MCF 10A (cell line): ENCODE results near the gene PNMA5. TPM values are rescaled to one million over a fixed set of nuclear protein-coding genes. Genes with fewer than 3 reads are reported as not detected.

ENCODE experiments used
- BruUV-seq: library from RNA; stranded (reverse); fragments of 400-500 nt; replicated peaks from 2 replicates; lab custom pipeline; 2021; lab: Mats Ljungman, UMichigan
- CTCF ChIA-PET: fragments of 300-600 bp; sonication (Branson Sonifier 250); formaldehyde crosslinking; extraction: SDS; loops from one replicate; lab custom pipeline; 2021; ENCODE audit warnings: antibody characterized with exemption, inconsistent platforms; lab: Yijun Ruan, JAX
- POLR2A ChIA-PET: fragments of 300-600, 350-650 bp; sonication (Branson Sonifier 250); formaldehyde crosslinking; extraction: SDS; loops from one replicate; lab custom pipeline; 2020; ENCODE audit warnings: antibody characterized with exemption, inconsistent platforms; lab: Yijun Ruan, JAX
- DNase-seq: peaks from one replicate; pipeline ENCODE4 v3.0.0-alpha.2; 2018; ENCODE audit not compliant: unreplicated experiment
- H3K27ac Mint-ChIP-seq: one replicate; pipeline ENCODE4 v1.8.0; 2022; ENCODE audit warnings: mild to moderate bottlenecking, low read depth, mixed read lengths; ENCODE audit not compliant: unreplicated experiment
- H3K27me3 Mint-ChIP-seq: one replicate; pipeline ENCODE4 v1.8.0; 2022; ENCODE audit warnings: mixed read lengths; ENCODE audit not compliant: insufficient read depth, unreplicated experiment
- H3K36me3 Mint-ChIP-seq: one replicate; pipeline ENCODE4 v1.8.0; 2022; ENCODE audit warnings: mild to moderate bottlenecking, moderate library complexity, mixed read lengths; ENCODE audit not compliant: insufficient read depth, unreplicated experiment
- H3K4me1 Mint-ChIP-seq: one replicate; pipeline ENCODE4 v1.8.0; 2022; ENCODE audit warnings: mixed read lengths; ENCODE audit not compliant: insufficient read depth, unreplicated experiment
- H3K4me3 Mint-ChIP-seq: one replicate; pipeline ENCODE4 v1.8.0; 2022; ENCODE audit warnings: mild to moderate bottlenecking, moderate library complexity, mixed read lengths; ENCODE audit not compliant: unreplicated experiment
- H3K9me3 Mint-ChIP-seq: one replicate; pipeline ENCODE4 v1.8.0; 2022; ENCODE audit warnings: mixed read lengths; ENCODE audit not compliant: unreplicated experiment
- CTCF ChIP-seq: fragments of 200-600 bp; IDR thresholded peaks from one replicate; pipeline ENCODE4 v1.8.0; 2022; ENCODE audit warnings: antibody characterized with exemption, mild to moderate bottlenecking; ENCODE audit not compliant: unreplicated experiment
- intact Hi-C: fragments of 100-400 bp; cut with micrococcal nuclease; formaldehyde crosslinking; loops from 2 replicates; pipeline ENCODE4 v1.14.1; 2022
- total RNA-seq: library from RNA; stranded (reverse); gene quantifications from 2 replicates; pipeline ENCODE4 v1.2.3, GENCODE V29; 2022

The PNMA5 gene
- total RNA-seq, 1 experiment from 2014 or later = not detected

- CTCF ChIA-PET = interaction anchor here (0.6 to 1.1 kb wide), 5 partner anchors 7 to 1439 kb away, joined by 3 read pairs; no protein-coding TSS in a partner anchor
These were observed 48.6 kb downstream of the PNMA5 start for GRCh38 chrX:152945021-152945979.

GRCh38 chrX:152943826-152944225, 50.1 kb downstream of the PNMA5 start:
- intact Hi-C loops = loop anchor here (5.0 kb wide), 1 partner anchor 718 kb away; no protein-coding TSS in a partner anchor
- no peak for DNase-seq
- H3K9me3 Mint-ChIP-seq = no peaks in the 10 kb centered on the region
- H3K27ac Mint-ChIP-seq = no peak overlapping the region
- no TSS peak for BruUV-seq
- peaks cover 15% of the 10 kb centered on the region for H3K27me3 Mint-ChIP-seq
- TF ChIP-seq CTCF = no peak
- no peak overlapping the region for H3K4me3 Mint-ChIP-seq
- POLR2A ChIA-PET = interaction anchor here (2.6 kb wide), 1 partner anchor 14 kb away, joined by 10 read pairs; no protein-coding TSS in a partner anchor
- no peaks in the 10 kb centered on the region for H3K4me1 Mint-ChIP-seq
- H3K36me3 Mint-ChIP-seq = peaks cover 22% of the 10 kb centered on the region
- CTCF ChIA-PET = interaction anchor here (1.0 to 1.2 kb wide), 2 partner anchors 9 to 665 kb away, joined by 3 read pairs; no protein-coding TSS in a partner anchor

More at GRCh38 chrX:152945021-152945979, 48.6 kb downstream of the PNMA5 start:
- no TSS peak for BruUV-seq
- Mint-ChIP-seq H3K9me3 (no peaks in the 10 kb centered on the region), H3K27ac (no peak overlapping the region), H3K4me3 (no peak overlapping the region), H3K27me3 (peaks cover 24% of the 10 kb centered on the region), H3K36me3 (peaks cover 31% of the 10 kb centered on the region), H3K4me1 (no peaks in the 10 kb centered on the region)
- no peak for TF ChIP-seq CTCF
- intact Hi-C loops = no loop called here
- POLR2A ChIA-PET = no interaction called here
- DNase-seq = no peak

GRCh38 chrX:152942077-152942442, 51.9 kb downstream of the PNMA5 start:
- BruUV-seq = no TSS peak
- POLR2A ChIA-PET = interaction anchor here (0.6 to 2.6 kb wide), 11 partner anchors 10 to 1545 kb away, joined by 3 to 10 read pairs (median 3); partner anchors contain the start of genes CETN2 and NSDHL

More at GRCh38 chrX:152942077-152942442, 51.9 kb downstream of the PNMA5 start:
- intact Hi-C loops = loop anchor here (5.0 kb wide), 1 partner anchor 720 kb away; no protein-coding TSS in a partner anchor
- H3K36me3 Mint-ChIP-seq = peaks cover 8% of the 10 kb centered on the region
- CTCF ChIA-PET = interaction anchor here (0.5 to 2.4 kb wide), 13 partner anchors 9 to 1601 kb away, joined by 3 to 11 read pairs (median 3); no protein-coding TSS in a partner anchor
- no peaks in the 10 kb centered on the region for H3K4me1 Mint-ChIP-seq
- no peaks in the 10 kb centered on the region for H3K9me3 Mint-ChIP-seq
- H3K4me3 Mint-ChIP-seq = peak overlapping the region; percentile 82
- no peaks in the 10 kb centered on the region for H3K27me3 Mint-ChIP-seq
- DNase-seq = peak; percentile 9
- no peak overlapping the region for H3K27ac Mint-ChIP-seq
- no peak for TF ChIP-seq CTCF
